ENCODE results near the gene ABO.
"Not testable (repeated sequence)": the region's sequence is repeated elsewhere in the genome, so short reads cannot be mapped to it uniquely, and the experiment has no call there.

- TF ChIP-seq POLR2A (IDR thresholded peaks at IDR 0.05) = not testable (repeated sequence)
- TF ChIP-seq, protein P1, sequence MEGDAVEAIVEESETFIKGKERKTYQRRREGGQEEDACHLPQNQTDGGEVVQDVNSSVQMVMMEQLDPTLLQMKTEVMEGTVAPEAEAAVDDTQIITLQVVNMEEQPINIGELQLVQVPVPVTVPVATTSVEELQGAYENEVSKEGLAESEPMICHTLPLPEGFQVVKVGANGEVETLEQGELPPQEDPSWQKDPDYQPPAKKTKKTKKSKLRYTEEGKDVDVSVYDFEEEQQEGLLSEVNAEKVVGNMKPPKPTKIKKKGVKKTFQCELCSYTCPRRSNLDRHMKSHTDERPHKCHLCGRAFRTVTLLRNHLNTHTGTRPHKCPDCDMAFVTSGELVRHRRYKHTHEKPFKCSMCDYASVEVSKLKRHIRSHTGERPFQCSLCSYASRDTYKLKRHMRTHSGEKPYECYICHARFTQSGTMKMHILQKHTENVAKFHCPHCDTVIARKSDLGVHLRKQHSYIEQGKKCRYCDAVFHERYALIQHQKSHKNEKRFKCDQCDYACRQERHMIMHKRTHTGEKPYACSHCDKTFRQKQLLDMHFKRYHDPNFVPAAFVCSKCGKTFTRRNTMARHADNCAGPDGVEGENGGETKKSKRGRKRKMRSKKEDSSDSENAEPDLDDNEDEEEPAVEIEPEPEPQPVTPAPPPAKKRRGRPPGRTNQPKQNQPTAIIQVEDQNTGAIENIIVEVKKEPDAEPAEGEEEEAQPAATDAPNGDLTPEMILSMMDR (IDR thresholded peaks at IDR 0.05) = not testable (repeated sequence)
Observed at GRCh38 chr9:133236291-133237034, 38.5 kb downstream of the ABO start.
